GM18502 (cell line): ENCODE measurements around the gene CENPM.

Experiments
- ATAC-seq: cut with Tn5 transposase; IDR thresholded peaks from one replicate; pipeline ENCODE4 v1.9.1; 2021; ENCODE audit warnings: mild to moderate bottlenecking; ENCODE audit not compliant: unreplicated experiment, poor library complexity

The CENPM gene

GRCh38 chr22:41902016-41902415 lies 44.9 kb downstream of the CENPM start:
- ATAC-seq: no peak

DNA sequence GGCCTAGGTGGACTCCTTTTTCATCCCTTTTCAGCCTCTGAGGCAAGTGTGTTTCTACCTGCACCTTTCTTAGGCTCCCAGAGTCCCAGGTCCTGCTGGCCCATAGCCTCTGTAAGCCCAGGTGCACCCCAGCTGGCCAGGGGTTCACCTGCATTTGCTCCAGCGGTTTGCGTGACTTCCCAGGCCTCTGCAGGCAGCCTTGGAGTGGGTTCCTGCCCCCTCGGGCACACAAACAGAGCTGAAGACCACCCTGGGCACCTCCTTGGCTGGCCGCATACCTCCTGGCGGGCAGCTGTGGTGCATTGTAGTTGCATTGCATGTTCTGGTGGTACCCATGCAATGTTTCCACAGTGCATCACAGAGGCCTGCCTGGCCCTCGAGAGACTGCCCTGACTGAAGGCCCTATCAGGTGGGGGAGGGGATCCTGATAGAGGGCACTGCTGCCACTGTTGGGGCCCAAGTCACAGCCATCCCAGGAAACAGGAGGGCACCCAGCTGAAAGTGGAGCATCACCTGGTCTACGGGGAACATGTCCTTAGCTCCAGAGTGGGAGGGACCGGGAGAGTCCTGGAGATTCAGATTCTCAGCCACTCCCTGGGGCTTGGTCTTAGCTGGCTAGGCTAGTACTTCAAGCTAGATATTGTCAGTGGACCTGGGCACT lies 46.2 kb downstream of the CENPM start:
- no peak for ATAC-seq

DNA sequence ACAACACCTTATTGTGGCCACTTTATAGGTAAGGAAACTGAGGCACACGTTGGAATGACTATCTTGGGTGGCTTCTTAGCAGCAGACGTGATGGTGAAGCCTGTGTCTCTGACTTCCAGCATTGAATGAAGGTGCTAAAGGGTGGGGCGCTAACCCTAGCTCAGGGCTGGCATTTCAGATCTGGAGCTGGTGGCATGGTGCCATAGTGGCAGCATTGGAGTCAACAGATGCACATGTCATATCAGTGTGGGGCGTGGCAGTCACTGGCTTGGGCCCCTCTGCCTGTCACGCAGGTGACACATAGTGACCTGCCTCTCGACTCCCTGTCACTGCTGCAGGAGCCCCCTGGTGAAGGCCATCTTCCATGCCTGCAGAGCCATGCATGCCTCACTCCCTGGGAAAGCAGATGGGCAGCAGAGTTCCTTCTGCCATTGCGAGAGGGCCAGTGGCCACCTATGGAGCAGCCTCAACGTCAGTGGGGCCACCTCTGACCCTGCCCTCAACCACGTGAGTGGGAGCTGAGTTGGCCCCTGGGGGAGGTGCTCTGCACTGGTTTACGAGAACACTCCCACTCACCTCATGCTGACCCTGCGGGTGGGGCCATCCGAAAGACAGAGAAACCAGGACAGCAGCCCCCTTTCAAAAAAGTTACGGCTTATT lies 46.8 kb downstream of the CENPM start:
- no peak for ATAC-seq

GRCh38 chr22:41899110-41899509 lies 47.8 kb downstream of the CENPM start:
- ATAC-seq: no peak

DNA sequence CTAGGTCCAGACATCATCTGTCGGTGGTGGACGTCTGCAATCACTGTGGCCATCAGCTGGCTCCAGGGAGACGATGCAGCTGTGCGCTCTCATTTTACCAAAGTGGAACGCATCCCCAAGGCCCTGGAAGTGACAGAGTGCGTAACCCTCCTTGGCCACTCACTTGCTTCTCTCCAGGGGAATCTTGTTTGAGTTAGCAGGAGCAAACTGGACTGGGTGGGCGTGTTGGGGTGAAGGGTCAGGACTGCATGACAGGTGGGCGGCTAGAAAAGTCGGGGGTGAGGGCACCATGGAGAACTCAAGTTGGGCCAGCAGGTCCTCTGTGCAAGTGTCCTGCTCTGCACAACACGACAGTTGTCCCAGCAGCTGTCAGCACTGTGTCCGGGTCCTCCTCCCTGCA lies 48.3 kb downstream of the CENPM start:
- no peak for ATAC-seq

- ATAC-seq: no peak
Observed at GRCh38 chr22:41893591-41894375, 53.2 kb downstream of the CENPM start.

DNA sequence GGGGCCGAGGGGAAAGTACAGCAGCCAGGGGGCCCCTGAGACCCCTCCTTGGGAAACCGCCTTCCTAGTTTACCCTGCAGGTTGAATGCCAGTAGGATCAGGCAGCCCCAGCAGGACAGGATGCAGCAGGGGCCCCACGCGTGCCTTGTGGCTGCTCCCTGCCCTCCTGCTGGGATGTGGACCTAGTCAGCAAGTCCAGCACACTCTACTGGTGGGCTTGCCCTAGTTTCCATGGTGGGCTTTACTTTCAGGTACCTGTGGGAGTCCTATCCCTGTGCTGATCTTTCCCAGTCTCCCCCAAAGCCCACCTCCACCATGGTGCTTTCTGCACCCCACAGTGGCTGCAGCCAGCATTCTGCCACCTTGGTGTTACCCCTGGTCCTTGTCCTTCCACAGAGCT lies 54.2 kb downstream of the CENPM start:
- no peak for ATAC-seq

GRCh38 chr22:41891407-41891806 lies 55.5 kb downstream of the CENPM start:
- ATAC-seq: no peak
